ENCODE measurements around the gene TAS2R30. TPM values are rescaled to one million over a fixed set of nuclear protein-coding genes. Genes with fewer than 3 reads are reported as not detected.
A peak's percentile ranks its signal among the peaks of the same experiment; 100 is the strongest.

Gene TAS2R30
- total RNA-seq, 1 experiment from 2014 or later, result 1.4 TPM

- TF ChIP-seq, protein P1, sequence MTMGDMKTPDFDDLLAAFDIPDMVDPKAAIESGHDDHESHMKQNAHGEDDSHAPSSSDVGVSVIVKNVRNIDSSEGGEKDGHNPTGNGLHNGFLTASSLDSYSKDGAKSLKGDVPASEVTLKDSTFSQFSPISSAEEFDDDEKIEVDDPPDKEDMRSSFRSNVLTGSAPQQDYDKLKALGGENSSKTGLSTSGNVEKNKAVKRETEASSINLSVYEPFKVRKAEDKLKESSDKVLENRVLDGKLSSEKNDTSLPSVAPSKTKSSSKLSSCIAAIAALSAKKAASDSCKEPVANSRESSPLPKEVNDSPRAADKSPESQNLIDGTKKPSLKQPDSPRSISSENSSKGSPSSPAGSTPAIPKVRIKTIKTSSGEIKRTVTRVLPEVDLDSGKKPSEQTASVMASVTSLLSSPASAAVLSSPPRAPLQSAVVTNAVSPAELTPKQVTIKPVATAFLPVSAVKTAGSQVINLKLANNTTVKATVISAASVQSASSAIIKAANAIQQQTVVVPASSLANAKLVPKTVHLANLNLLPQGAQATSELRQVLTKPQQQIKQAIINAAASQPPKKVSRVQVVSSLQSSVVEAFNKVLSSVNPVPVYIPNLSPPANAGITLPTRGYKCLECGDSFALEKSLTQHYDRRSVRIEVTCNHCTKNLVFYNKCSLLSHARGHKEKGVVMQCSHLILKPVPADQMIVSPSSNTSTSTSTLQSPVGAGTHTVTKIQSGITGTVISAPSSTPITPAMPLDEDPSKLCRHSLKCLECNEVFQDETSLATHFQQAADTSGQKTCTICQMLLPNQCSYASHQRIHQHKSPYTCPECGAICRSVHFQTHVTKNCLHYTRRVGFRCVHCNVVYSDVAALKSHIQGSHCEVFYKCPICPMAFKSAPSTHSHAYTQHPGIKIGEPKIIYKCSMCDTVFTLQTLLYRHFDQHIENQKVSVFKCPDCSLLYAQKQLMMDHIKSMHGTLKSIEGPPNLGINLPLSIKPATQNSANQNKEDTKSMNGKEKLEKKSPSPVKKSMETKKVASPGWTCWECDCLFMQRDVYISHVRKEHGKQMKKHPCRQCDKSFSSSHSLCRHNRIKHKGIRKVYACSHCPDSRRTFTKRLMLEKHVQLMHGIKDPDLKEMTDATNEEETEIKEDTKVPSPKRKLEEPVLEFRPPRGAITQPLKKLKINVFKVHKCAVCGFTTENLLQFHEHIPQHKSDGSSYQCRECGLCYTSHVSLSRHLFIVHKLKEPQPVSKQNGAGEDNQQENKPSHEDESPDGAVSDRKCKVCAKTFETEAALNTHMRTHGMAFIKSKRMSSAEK (CRISPR knock-in tag; IDR thresholded peaks at IDR 0.05; ENCODE audit: borderline replicate concordance), result no peak
- TF ChIP-seq, protein P2, sequence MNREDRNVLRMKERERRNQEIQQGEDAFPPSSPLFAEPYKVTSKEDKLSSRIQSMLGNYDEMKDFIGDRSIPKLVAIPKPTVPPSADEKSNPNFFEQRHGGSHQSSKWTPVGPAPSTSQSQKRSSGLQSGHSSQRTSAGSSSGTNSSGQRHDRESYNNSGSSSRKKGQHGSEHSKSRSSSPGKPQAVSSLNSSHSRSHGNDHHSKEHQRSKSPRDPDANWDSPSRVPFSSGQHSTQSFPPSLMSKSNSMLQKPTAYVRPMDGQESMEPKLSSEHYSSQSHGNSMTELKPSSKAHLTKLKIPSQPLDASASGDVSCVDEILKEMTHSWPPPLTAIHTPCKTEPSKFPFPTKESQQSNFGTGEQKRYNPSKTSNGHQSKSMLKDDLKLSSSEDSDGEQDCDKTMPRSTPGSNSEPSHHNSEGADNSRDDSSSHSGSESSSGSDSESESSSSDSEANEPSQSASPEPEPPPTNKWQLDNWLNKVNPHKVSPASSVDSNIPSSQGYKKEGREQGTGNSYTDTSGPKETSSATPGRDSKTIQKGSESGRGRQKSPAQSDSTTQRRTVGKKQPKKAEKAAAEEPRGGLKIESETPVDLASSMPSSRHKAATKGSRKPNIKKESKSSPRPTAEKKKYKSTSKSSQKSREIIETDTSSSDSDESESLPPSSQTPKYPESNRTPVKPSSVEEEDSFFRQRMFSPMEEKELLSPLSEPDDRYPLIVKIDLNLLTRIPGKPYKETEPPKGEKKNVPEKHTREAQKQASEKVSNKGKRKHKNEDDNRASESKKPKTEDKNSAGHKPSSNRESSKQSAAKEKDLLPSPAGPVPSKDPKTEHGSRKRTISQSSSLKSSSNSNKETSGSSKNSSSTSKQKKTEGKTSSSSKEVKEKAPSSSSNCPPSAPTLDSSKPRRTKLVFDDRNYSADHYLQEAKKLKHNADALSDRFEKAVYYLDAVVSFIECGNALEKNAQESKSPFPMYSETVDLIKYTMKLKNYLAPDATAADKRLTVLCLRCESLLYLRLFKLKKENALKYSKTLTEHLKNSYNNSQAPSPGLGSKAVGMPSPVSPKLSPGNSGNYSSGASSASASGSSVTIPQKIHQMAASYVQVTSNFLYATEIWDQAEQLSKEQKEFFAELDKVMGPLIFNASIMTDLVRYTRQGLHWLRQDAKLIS (CRISPR knock-in tag; IDR thresholded peaks at IDR 0.05; ENCODE audit: borderline replicate concordance), result no peak
- no peak for TF ChIP-seq ELF4 (CRISPR knock-in tag; IDR thresholded peaks at IDR 0.05; ENCODE audit: low read depth)
Measured at GRCh38 chr12:11162502-11162901, 28.1 kb upstream of the TAS2R30 start (continued).

DNA sequence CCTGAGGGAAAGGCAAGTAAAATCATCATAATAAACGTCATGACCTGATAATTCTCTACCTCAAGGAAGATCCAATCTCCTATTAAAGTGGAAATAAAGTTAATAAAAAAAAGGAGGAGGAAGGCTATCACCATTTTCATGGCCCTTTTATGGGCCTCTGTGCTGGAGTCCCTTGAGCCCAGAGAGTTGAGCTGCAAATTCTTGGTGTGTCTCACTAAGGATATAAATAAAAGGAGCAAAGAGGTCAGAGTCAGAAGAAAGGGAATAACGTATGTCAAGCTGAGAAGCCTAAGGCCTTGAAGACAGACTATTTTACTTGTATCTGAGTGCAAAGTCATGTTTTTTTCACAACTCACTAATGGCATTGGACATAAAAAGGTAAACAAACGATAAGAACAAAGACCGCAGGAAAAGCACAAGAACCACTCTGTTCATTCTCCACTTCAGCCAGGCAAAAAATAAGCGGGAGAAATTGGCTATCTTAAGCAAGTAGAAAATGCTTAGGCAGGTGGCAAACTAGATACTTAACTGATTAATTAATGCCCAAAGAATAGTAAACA, 24.5 kb upstream of the TAS2R30 start:
- Mint-ChIP-seq H3K27ac (peak overlapping the region; percentile 43; the same call in 1 of the 2 replicates), H3K27me3 (ENCODE audit: low read depth) (no peaks in the 10 kb centered on the region), H3K4me3 (no peak overlapping the region), H3K4me1 (peaks cover 28% of the 10 kb centered on the region), H3K9me3 (peaks cover 27% of the 10 kb centered on the region), H3K36me3 (peaks cover 48% of the 10 kb centered on the region)
- POLR2A ChIA-PET, result interaction anchor here (1.0 kb wide), 1 partner anchor 12 kb away, joined by 4 read pairs; the partner anchor contains the start of gene SMIM10L1
- ATAC-seq, result no peak
- TF ChIP-seq MAX (CRISPR knock-in tag; IDR thresholded peaks at IDR 0.05) (no peak), ELF4 (CRISPR knock-in tag; IDR thresholded peaks at IDR 0.05; ENCODE audit: low read depth) (no peak), PRRX2 (CRISPR knock-in tag; IDR thresholded peaks at IDR 0.05) (no peak), FOXJ3 (CRISPR knock-in tag; IDR thresholded peaks at IDR 0.05; ENCODE audit: borderline replicate concordance) (no peak), KAT7 (CRISPR knock-in tag; IDR thresholded peaks at IDR 0.05; ENCODE audit: borderline replicate concordance) (no peak), NFYB (CRISPR knock-in tag; conservative IDR thresholded peaks at IDR 0.05; ENCODE audit: low read depth) (no peak), ATF1 (CRISPR knock-in tag; IDR thresholded peaks at IDR 0.05) (no peak), E2F1 (CRISPR knock-in tag; IDR thresholded peaks at IDR 0.05) (no peak), TCF7 (CRISPR knock-in tag; IDR thresholded peaks at IDR 0.05; ENCODE audit: low read depth) (no peak), ZNF671 (CRISPR knock-in tag; IDR thresholded peaks at IDR 0.05) (no peak), ERG (CRISPR knock-in tag; IDR thresholded peaks at IDR 0.05) (no peak), ZNF317 (CRISPR knock-in tag; IDR thresholded peaks at IDR 0.05; ENCODE audit: borderline replicate concordance, low read depth) (no peak), MYBL2 (CRISPR knock-in tag; IDR thresholded peaks at IDR 0.05) (no peak), EMX1 (CRISPR knock-in tag; IDR thresholded peaks at IDR 0.05) (no peak), ZNF121 (CRISPR knock-in tag; IDR thresholded peaks at IDR 0.05) (no peak), ZNF423 (CRISPR knock-in tag; IDR thresholded peaks at IDR 0.05) (no peak), ZNF138 (CRISPR knock-in tag; conservative IDR thresholded peaks at IDR 0.05) (no peak), ZNF263 (CRISPR knock-in tag; IDR thresholded peaks at IDR 0.05; ENCODE audit: low read depth) (no peak)
- TF ChIP-seq, protein P3, sequence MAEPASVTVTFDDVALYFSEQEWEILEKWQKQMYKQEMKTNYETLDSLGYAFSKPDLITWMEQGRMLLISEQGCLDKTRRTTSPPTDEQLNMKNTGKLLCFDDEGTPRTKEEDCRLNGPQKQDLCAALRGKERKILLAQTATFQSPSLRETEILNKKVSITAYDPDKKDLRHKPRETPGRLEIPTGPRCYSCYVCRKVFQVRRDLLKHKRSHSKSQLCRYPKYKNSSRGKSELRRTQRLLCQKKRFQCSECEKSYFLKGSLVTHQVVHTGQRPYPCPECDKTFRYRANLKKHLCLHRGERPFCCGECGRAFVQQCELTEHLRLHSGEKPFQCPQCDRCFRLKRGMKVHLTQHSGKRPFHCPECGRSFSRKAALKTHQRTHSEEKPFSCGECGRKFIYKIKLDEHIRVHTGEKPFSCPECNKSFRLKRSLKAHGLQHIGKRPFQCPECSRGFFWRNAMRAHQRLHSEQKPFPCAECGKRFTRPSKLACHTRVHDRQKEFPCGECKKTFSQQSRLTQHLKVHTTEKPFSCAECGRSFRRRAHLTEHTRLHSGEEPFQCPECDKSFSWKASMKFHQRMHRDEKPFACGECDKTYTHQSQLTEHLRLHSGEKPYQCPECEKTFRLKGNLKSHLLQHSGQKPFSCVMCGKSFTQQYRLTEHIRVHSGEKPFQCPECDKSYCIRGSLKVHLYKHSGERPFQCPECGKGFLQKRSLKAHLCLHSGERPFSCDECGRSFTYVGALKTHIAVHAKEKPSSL (CRISPR knock-in tag; conservative IDR thresholded peaks at IDR 0.05), result no peak
- TF ChIP-seq, protein P4, sequence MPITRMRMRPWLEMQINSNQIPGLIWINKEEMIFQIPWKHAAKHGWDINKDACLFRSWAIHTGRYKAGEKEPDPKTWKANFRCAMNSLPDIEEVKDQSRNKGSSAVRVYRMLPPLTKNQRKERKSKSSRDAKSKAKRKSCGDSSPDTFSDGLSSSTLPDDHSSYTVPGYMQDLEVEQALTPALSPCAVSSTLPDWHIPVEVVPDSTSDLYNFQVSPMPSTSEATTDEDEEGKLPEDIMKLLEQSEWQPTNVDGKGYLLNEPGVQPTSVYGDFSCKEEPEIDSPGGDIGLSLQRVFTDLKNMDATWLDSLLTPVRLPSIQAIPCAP (CRISPR knock-in tag; IDR thresholded peaks at IDR 0.05), result no peak
- CTCF ChIA-PET, result no interaction called here
- no peak for DNase-seq (ENCODE audit: low spot score)
